Naive B cell (primary cell): ENCODE measurements around the gene NDEL1. TPM values are rescaled to one million over a fixed set of nuclear protein-coding genes. Genes with fewer than 3 reads are reported as not detected.
"Not testable (repeated sequence)": the region's sequence is repeated elsewhere in the genome, so short reads cannot be mapped to it uniquely, and the experiment has no call there.

Source experiments
- ATAC-seq, 2 donors: fragments of 150-1000 bp; cut with Tn5 transposase; 2 replicates each; pipeline ENCODE4 v1.10.0; 2021; ENCODE audit warnings: low read depth in 2 of 2, mild to moderate bottlenecking in 2 of 2, moderate library complexity in 2 of 2
- DNase-seq: peaks from one replicate; pipeline ENCODE4 v3.0.0; 2022
- H3K27ac Mint-ChIP-seq, 6 donors: one replicate each; pipeline ENCODE4 v1.8.0; 2020 to 2022; ENCODE audit warnings: mild to moderate bottlenecking in 6 of 6, mixed read lengths in 6 of 6, moderate library complexity in 5 of 6, inconsistent platforms in 2 of 6
- H3K27me3 Mint-ChIP-seq, 3 donors: one replicate each; pipeline ENCODE4 v1.8.0; 2021 to 2022; ENCODE audit warnings: mixed read lengths in 3 of 3, mild to moderate bottlenecking in 1 of 3
- H3K36me3 Mint-ChIP-seq, 2 donors: one replicate each; pipeline ENCODE4 v1.8.0; 2020 to 2022; ENCODE audit warnings: mixed read lengths in 2 of 2, inconsistent platforms in 1 of 2, mild to moderate bottlenecking in 1 of 2
- H3K4me1 Mint-ChIP-seq, 3 donors: one replicate each; pipeline ENCODE4 v1.8.0; 2020 to 2022; ENCODE audit warnings: mixed read lengths in 3 of 3, inconsistent platforms in 1 of 3, mild to moderate bottlenecking in 1 of 3, moderate library complexity in 1 of 3
- H3K4me3 Mint-ChIP-seq, 8 donors: one replicate each; pipeline ENCODE4 v1.8.0; 2020 to 2022; ENCODE audit warnings: mild to moderate bottlenecking in 8 of 8, mixed read lengths in 8 of 8, moderate library complexity in 8 of 8, inconsistent platforms in 2 of 8
- H3K9me3 Mint-ChIP-seq, 7 donors: one replicate each; pipeline ENCODE4 v1.8.0; 2020 to 2022; ENCODE audit warnings: mixed read lengths in 7 of 7, mild to moderate bottlenecking in 5 of 7, inconsistent platforms in 2 of 7, moderate library complexity in 1 of 7
- polyA plus RNA-seq, 6 donors: library from polyadenylated mRNA; unstranded; fragments of 300-500 nt; fragmentation: Illumina TruSeq; gene quantifications; one replicate each; pipeline ENCODE4 v1.2.3, GENCODE V29; 2021; ENCODE audit warnings: low read depth in 6 of 6

Gene NDEL1
- polyA plus RNA-seq, result 10 to 100 TPM; 38.4 to 54.9 (median 44.6) TPM

- H3K36me3 Mint-ChIP-seq, result no peaks in the 10 kb centered on the region
- peak; percentile 92 to 94 for ATAC-seq
- peak within 1 kb of the TSS; percentile 94 to 99 (median 97) for H3K4me3 Mint-ChIP-seq
Observed at GRCh38 chr17:8435245-8436168, at the start of gene NDEL1. Gene NDEL1, plus strand, starts transcription at chr17:8435884. Its CDS starts 8,388 bp downstream, at chr17:8444272.

GRCh38 chr17:8386841-8387240, 48.8 kb upstream of the NDEL1 start:
- Mint-ChIP-seq H3K4me3 (peak overlapping the region in 2 of 8 donors; percentile 87 to 100), H3K27me3 (no peaks in the 10 kb centered on the region), H3K27ac (peak overlapping the region in 1 of 6 donors; percentile 72), H3K9me3 (no peaks in the 10 kb centered on the region), H3K4me1 (peaks cover 21 to 31% (median 26%) of the 10 kb centered on the region in 3 donors), H3K36me3 (peaks cover 6 to 8% of the 10 kb centered on the region in 2 donors)
- DNase-seq (no peak), ATAC-seq (no peak)

More at GRCh38 chr17:8435245-8436168, at the start of gene NDEL1:
- Mint-ChIP-seq H3K9me3 (no peaks in the 10 kb centered on the region), H3K27me3 (no peaks in the 10 kb centered on the region), H3K27ac (peak within 1 kb of the TSS; percentile 97 to 99 (median 98)), H3K4me1 (peaks cover 14 to 45% (median 23%) of the 10 kb centered on the region in 3 donors)
- DNase-seq, result peak; percentile 99

DNA sequence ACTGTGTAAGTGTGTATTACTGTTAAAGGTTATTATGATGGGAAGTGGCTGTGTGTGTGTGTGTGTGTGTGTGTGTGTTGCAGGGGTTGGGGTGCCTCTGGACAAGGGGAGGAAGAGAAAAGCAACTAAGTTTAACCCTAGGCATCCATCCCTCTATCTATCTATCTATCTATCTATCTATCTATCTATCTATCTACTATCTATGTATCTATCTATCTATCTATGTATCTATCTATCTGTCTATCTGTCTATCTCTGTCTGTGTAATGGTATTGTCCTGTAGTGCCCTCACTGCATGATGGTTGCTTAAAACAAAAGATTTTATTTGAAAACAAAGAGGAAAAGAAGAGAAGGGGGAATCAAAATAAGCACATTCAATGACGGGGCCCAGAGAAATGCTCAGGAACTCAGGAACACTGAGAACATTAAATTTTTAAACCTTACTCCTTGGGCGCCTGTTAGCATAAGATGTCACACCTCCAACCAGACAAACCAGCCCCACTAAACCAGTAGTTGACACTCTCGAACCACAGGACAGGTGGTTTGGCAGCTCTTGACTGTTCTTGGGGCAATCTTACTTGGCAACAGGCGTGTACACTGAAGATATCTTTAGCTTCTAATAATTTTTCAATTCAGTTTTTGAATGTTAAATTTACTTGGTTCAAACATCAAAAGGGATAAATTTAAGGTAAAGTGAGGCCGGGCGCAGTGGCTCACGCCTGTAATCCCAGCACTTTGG, 47.6 kb upstream of the NDEL1 start:
- H3K4me3 Mint-ChIP-seq, result peak overlapping the region in 1 of 8 donors; percentile 8
- H3K9me3 Mint-ChIP-seq, result no peaks in the 10 kb centered on the region
- H3K27me3 Mint-ChIP-seq, result no peaks in the 10 kb centered on the region
- peak overlapping the region in 3 of 6 donors; percentile 46 to 71 (median 69) for H3K27ac Mint-ChIP-seq
- peaks cover 14 to 21% (median 18%) of the 10 kb centered on the region in 3 donors for H3K4me1 Mint-ChIP-seq
- peaks cover 0 to 3% of the 10 kb centered on the region in 2 donors for H3K36me3 Mint-ChIP-seq
- ATAC-seq (no peak), DNase-seq (no peak)

GRCh38 chr17:8391711-8392110, 44.0 kb upstream of the NDEL1 start:
- Mint-ChIP-seq H3K4me3 (peak overlapping the region in 1 of 8 donors; percentile 29), H3K36me3 (no peaks in the 10 kb centered on the region), H3K4me1 (peaks cover 8 to 16% (median 11%) of the 10 kb centered on the region in 3 donors), H3K9me3 (peaks cover 0 to 5% (median 0%) of the 10 kb centered on the region in 7 donors), H3K27ac (peak overlapping the region in 1 of 6 donors; percentile 39), H3K27me3 (peaks cover 4 to 11% (median 10%) of the 10 kb centered on the region in 3 donors)
- ATAC-seq (no peak), DNase-seq (no peak)

DNA sequence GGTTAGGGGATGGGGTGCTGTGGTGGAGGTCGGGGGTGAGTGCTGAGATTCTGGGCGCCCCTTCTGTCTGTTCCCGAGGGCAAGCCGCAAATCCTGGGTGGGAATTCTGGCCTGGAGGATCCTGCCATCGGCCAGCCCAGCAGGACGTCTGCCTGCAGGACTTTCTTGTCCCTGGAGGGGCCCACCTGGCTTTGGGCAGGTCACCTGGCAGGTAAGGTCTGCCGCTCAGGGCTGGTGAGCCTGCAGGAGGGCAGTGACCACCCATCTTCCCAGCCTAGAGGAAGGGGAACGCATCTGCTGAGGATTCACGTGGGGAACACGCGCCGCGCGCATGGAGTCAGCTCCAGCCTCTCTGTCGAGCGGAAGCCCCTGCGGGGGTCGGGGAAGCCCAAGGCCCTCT, 43.4 kb upstream of the NDEL1 start:
- no peak for DNase-seq
- H3K9me3 Mint-ChIP-seq, result peaks cover 0 to 5% (median 0%) of the 10 kb centered on the region in 7 donors
- no peak for ATAC-seq
- peak overlapping the region in 1 of 8 donors; percentile 29 for H3K4me3 Mint-ChIP-seq
- no peaks in the 10 kb centered on the region for H3K36me3 Mint-ChIP-seq
- H3K27me3 Mint-ChIP-seq, result peaks cover 4 to 17% (median 15%) of the 10 kb centered on the region in 3 donors
- H3K4me1 Mint-ChIP-seq, result peaks cover 5 to 16% (median 11%) of the 10 kb centered on the region in 3 donors
- H3K27ac Mint-ChIP-seq, result peak overlapping the region in 2 of 6 donors; percentile 32 to 39

GRCh38 chr17:8392674-8393469, 42.8 kb upstream of the NDEL1 start:
- Mint-ChIP-seq H3K4me1 (peaks cover 5 to 11% (median 11%) of the 10 kb centered on the region in 3 donors), H3K9me3 (peaks cover 0 to 5% (median 0%) of the 10 kb centered on the region in 7 donors), H3K36me3 (no peaks in the 10 kb centered on the region), H3K27ac (peak overlapping the region in 3 of 6 donors; percentile 86 to 98 (median 91)), H3K4me3 (no peak overlapping the region), H3K27me3 (peaks cover 4 to 23% (median 21%) of the 10 kb centered on the region in 3 donors)
- ATAC-seq (no peak), DNase-seq (no peak)

DNA sequence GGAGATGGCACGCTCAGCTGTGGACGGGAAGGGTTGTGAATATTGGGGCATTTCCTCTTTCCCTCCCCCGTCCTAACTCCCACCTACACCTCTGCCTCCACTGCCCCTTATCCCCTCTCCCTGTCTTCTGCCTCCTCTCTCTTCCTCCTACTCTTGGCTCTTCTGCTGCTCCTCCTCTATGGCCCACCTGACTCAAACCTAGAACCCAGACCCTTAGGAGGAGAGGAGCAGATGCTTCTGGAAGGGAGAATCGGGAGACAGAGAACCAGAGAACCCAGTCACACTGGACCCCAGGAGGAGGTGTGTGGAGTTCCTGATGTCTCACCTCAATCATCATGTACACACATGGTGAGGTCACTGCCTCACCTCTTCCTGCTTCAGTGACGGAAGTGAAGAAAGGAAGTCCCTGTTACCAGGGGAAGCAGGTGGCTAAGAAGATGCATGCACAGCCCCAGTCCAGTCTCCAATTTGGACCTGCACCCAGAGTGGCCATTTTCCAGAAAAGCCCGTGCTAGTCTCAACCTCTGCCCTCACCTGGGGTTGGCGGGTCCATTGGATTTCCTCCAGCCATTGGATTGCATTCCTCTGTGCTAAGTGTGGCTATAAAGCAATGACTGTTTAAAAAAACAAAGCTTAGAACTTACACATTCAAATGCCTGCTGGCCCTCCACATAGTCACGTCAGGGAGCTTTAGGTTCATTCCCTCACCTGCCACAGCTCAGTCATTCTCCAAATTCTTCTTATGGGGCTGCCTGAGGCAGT, 42.0 kb upstream of the NDEL1 start:
- peak overlapping the region; percentile 82 to 98 (median 86) for H3K27ac Mint-ChIP-seq
- DNase-seq, result peak; percentile 42
- peaks cover 0 to 5% (median 0%) of the 10 kb centered on the region in 7 donors for H3K9me3 Mint-ChIP-seq
- peaks cover 5 to 11% (median 11%) of the 10 kb centered on the region in 3 donors for H3K4me1 Mint-ChIP-seq
- peaks cover 11 to 25% (median 24%) of the 10 kb centered on the region in 3 donors for H3K27me3 Mint-ChIP-seq
- peak; percentile 99 for ATAC-seq
- no peaks in the 10 kb centered on the region for H3K36me3 Mint-ChIP-seq
- peak overlapping the region in 5 of 8 donors; percentile 12 to 59 (median 25) for H3K4me3 Mint-ChIP-seq

DNA sequence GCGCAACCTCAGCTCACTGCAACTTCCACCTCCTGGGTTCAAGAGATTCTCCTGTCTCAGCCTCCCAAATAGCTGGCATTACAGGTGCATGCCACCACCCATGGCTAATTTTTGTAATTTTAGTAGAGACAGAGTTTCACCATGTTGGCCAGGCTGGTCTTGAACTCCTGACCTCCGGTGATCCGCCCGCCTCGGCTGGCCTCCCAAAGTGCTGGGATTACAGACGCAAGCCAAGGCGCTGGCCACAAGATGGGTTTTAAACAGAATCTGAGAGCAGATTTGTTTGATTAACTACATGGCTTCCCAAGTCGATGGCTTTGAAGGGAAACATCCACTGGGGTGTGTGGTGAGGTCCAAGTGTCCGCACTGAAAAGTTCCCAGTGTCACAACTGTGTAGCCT, 41.2 kb upstream of the NDEL1 start:
- H3K4me1 Mint-ChIP-seq, result peaks cover 5 to 11% (median 11%) of the 10 kb centered on the region in 3 donors

DNA sequence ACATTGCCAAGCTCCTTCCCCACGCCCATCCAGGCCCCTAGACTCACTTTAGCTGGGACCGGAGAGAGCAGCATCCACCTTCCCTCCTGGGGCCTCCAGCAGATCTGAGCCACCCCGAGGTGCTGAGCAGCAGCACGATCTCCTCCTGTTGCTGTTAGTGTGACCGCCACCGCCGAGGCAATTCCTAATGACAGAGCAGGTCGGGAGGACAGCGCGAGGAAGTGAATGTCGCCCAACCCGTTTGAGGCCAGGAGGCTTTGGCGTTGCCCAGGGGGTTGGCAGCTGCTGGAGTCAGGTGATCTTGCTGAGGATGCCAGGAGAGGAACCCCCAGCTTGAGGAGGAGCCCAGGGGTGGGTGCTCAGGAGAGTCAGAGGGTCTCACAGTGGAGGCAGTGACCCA, 38.0 kb upstream of the NDEL1 start, which contains the start of gene RNF222:
Gene RNF222 (minus strand): TSS at position 192 of the 400 bp plus-strand sequence. CDS start 4,366 bp downstream, outside the sequence.
- H3K9me3 Mint-ChIP-seq, result peaks cover 0 to 5% (median 0%) of the 10 kb centered on the region in 7 donors
- peak within 1 kb of the TSS in 1 of 6 donors; percentile 45 for H3K27ac Mint-ChIP-seq
- H3K4me1 Mint-ChIP-seq, result peaks cover 5 to 11% (median 11%) of the 10 kb centered on the region in 3 donors
- no peak within 1 kb of the TSS for H3K4me3 Mint-ChIP-seq
- ATAC-seq, result no peak
- peaks cover 31 to 51% (median 44%) of the 10 kb centered on the region in 3 donors for H3K27me3 Mint-ChIP-seq
- DNase-seq, result no peak
- no peaks in the 10 kb centered on the region for H3K36me3 Mint-ChIP-seq

More for the DNA sequence above, 41.2 kb upstream of the NDEL1 start:
- H3K27ac Mint-ChIP-seq, result peak overlapping the region in 1 of 6 donors; percentile 37
- peaks cover 11 to 25% (median 25%) of the 10 kb centered on the region in 3 donors for H3K27me3 Mint-ChIP-seq
- not testable (repeated sequence) for DNase-seq, H3K36me3 Mint-ChIP-seq, H3K9me3 Mint-ChIP-seq, H3K4me3 Mint-ChIP-seq, ATAC-seq

- Mint-ChIP-seq H3K27me3 (peaks cover 38 to 59% (median 53%) of the 10 kb centered on the region in 3 donors), H3K27ac (no peak overlapping the region), H3K4me1 (peaks cover 0 to 4% (median 3%) of the 10 kb centered on the region in 3 donors), H3K4me3 (no peak overlapping the region), H3K36me3 (no peaks in the 10 kb centered on the region), H3K9me3 (peaks cover 0 to 2% (median 0%) of the 10 kb centered on the region in 7 donors)
- no peak for ATAC-seq
- no peak for DNase-seq
Observed at GRCh38 chr17:8398980-8399379, 36.7 kb upstream of the NDEL1 start.

- ATAC-seq (no peak), DNase-seq (no peak)
- H3K27ac Mint-ChIP-seq, result no peak overlapping the region
- no peak overlapping the region for H3K4me3 Mint-ChIP-seq
- H3K27me3 Mint-ChIP-seq, result peaks cover 36 to 62% (median 48%) of the 10 kb centered on the region in 3 donors
- no peaks in the 10 kb centered on the region for H3K36me3 Mint-ChIP-seq
- no peaks in the 10 kb centered on the region for H3K9me3 Mint-ChIP-seq
- H3K4me1 Mint-ChIP-seq, result no peaks in the 10 kb centered on the region
Observed at GRCh38 chr17:8401107-8401506, 34.6 kb upstream of the NDEL1 start.
